Hepatocyte (in vitro differentiated cells): Measurements from ENCODE around the gene SH3PXD2A. TPM values are rescaled to one million over a fixed set of nuclear protein-coding genes. Genes with fewer than 3 reads are reported as not detected.

Experiments used
- DNase-seq: peaks from one replicate; pipeline ENCODE4 v3.0.0-alpha.2; 2016; ENCODE audit warnings: low spot score
- H2AFZ ChIP-seq: fragments of 200-600 bp; sonication (generic); 2 replicates; pipeline ENCODE4 v1.6.0; 2016; ENCODE audit warnings: antibody characterized with exemption, mild to moderate bottlenecking
- H3K27ac ChIP-seq: fragments of 200-600 bp; sonication (generic); 2 replicates; pipeline ENCODE4 v1.5.1; 2016; ENCODE audit warnings: mild to moderate bottlenecking
- H3K27me3 ChIP-seq: fragments of 200-600 bp; sonication (generic); 2 replicates; pipeline ENCODE4 v1.6.1; 2016
- H3K36me3 ChIP-seq: fragments of 200-600 bp; sonication (generic); replicated peaks from 2 replicates; pipeline ENCODE4 v1.5.1; 2016; ENCODE audit warnings: low read depth; ENCODE audit not compliant: insufficient read depth
- H3K4me1 ChIP-seq: fragments of 200-600 bp; sonication (generic); 2 replicates; pipeline ENCODE4 v1.5.1; 2016; ENCODE audit warnings: mild to moderate bottlenecking, moderate library complexity; ENCODE audit not compliant: insufficient read depth
- H3K4me2 ChIP-seq: fragments of 200-600 bp; sonication (generic); 2 replicates; pipeline ENCODE4 v1.6.0; 2016
- H3K4me3 ChIP-seq: fragments of 200-600 bp; sonication (generic); 2 replicates; pipeline ENCODE4 v1.5.1; 2016; ENCODE audit warnings: mild to moderate bottlenecking
- H3K79me2 ChIP-seq: fragments of 200-600 bp; sonication (generic); 2 replicates; pipeline ENCODE4 v1.6.0; 2017; ENCODE audit warnings: mild to moderate bottlenecking
- H3K9me2 ChIP-seq: fragments of 200-600 bp; sonication (generic); replicated peaks from 2 replicates; pipeline ENCODE4 v1.6.0; 2017; ENCODE audit warnings: mild to moderate bottlenecking; ENCODE audit not compliant: insufficient read depth
- H3K9me3 ChIP-seq: fragments of 200-600 bp; sonication (generic); 2 replicates; pipeline ENCODE4 v1.5.1; 2016; ENCODE audit warnings: low read depth, mild to moderate bottlenecking
- H4K20me1 ChIP-seq: fragments of 200-600 bp; sonication (generic); 2 replicates; pipeline ENCODE4 v1.6.0; 2016; ENCODE audit warnings: mild to moderate bottlenecking; ENCODE audit not compliant: insufficient read depth, poor library complexity, severe bottlenecking
- CTCF ChIP-seq: fragments of 200-600 bp; sonication (generic); IDR thresholded peaks from 2 replicates; pipeline ENCODE4 v1.5.1; 2016; ENCODE audit warnings: antibody characterized with exemption, mild to moderate bottlenecking; ENCODE audit not compliant: poor library complexity
- EZH2 ChIP-seq: fragments of 200-600 bp; sonication (generic); IDR thresholded peaks from 2 replicates; pipeline ENCODE4 v1.6.1; 2016; ENCODE audit warnings: antibody characterized with exemption, mild to moderate bottlenecking, borderline replicate concordance
- EZH2phosphoT487 ChIP-seq: fragments of 200-600 bp; sonication (generic); IDR thresholded peaks from one replicate; pipeline ENCODE4 v1.6.1; 2018; ENCODE audit warnings: antibody characterized with exemption, mild to moderate bottlenecking, low read depth, moderate library complexity; ENCODE audit not compliant: unreplicated experiment, severe bottlenecking
- WGBS: methylation state at CpG from one replicate; pipeline ENCODE4 v1.1.6; 2016; ENCODE audit warnings: low lambda C conversion rate; ENCODE audit errors: missing lambda C conversion rate; 5-methylcytosine and 5-hydroxymethylcytosine counted together
- polyA plus RNA-seq: library from polyadenylated mRNA; unstranded; fragments of >200 nt; fragmentation: Nextera tagmentation; extraction: Ambion mirVana; gene quantifications from 2 replicates; pipeline ENCODE4 v1.2.1, GENCODE V29; 2016
- total RNA-seq: library from RNA; depleted of rRNA; stranded (reverse); fragments of >200 nt; gene quantifications from 2 replicates; pipeline ENCODE4 v1.2.3, GENCODE V29; 2014

Gene SH3PXD2A
- total and polyA plus RNA-seq, 2 experiments from 2014 or later = 8.4 to 13.6 TPM

GRCh38 chr10:103584216-103585010 lies 271.0 kb downstream of the SH3PXD2A start:
- no peaks in the 10 kb centered on the region for H4K20me1 ChIP-seq
- no peak overlapping the region for H2AFZ ChIP-seq
- WGBS = 99% methylated on average over 37 of the region's 111 CpGs
- H3K36me3 ChIP-seq = no peaks in the 10 kb centered on the region
- TF ChIP-seq EZH2phosphoT487 (no peak), CTCF (no peak), EZH2 (no peak)
- no peaks in the 10 kb centered on the region for H3K4me1 ChIP-seq
- no peaks in the 10 kb centered on the region for H3K9me3 ChIP-seq
- H3K4me2 ChIP-seq = no peak overlapping the region
- no peaks in the 10 kb centered on the region for H3K27me3 ChIP-seq
- H3K27ac ChIP-seq = no peak overlapping the region
- H3K79me2 ChIP-seq = no peaks in the 10 kb centered on the region
- H3K9me2 ChIP-seq = no peaks in the 10 kb centered on the region
- DNase-seq = no peak
- H3K4me3 ChIP-seq = no peak overlapping the region

- Histone ChIP-seq H3K79me2 (no peaks in the 10 kb centered on the region), H3K4me3 (no peak overlapping the region), H3K27ac (no peak overlapping the region), H3K4me1 (peaks cover 5% of the 10 kb centered on the region), H3K27me3 (no peaks in the 10 kb centered on the region), H3K36me3 (no peaks in the 10 kb centered on the region), H3K4me2 (no peak overlapping the region), H3K9me3 (no peaks in the 10 kb centered on the region), H2AFZ (no peak overlapping the region), H4K20me1 (no peaks in the 10 kb centered on the region), H3K9me2 (no peaks in the 10 kb centered on the region)
- no peak for DNase-seq
- TF ChIP-seq CTCF (no peak), EZH2phosphoT487 (no peak), EZH2 (no peak)
- 90% methylated on average over 8 of the region's 8 CpGs for WGBS
These were observed 271.5 kb downstream of the SH3PXD2A start for GRCh38 chr10:103583871-103584215.

GRCh38 chr10:103582331-103583123 lies 272.8 kb downstream of the SH3PXD2A start:
- no peak overlapping the region for H3K4me2 ChIP-seq
- H3K27me3 ChIP-seq = no peaks in the 10 kb centered on the region
- WGBS = 78% methylated on average over 13 of the region's 13 CpGs
- no peak overlapping the region for H2AFZ ChIP-seq
- TF ChIP-seq EZH2phosphoT487 (no peak), EZH2 (no peak), CTCF (no peak)
- no peaks in the 10 kb centered on the region for H3K79me2 ChIP-seq
- no peaks in the 10 kb centered on the region for H3K9me3 ChIP-seq
- no peak overlapping the region for H3K4me3 ChIP-seq
- H3K27ac ChIP-seq = no peak overlapping the region
- H3K36me3 ChIP-seq = no peaks in the 10 kb centered on the region
- H4K20me1 ChIP-seq = no peaks in the 10 kb centered on the region
- DNase-seq = no peak
- H3K9me2 ChIP-seq = no peaks in the 10 kb centered on the region
- H3K4me1 ChIP-seq = peaks cover 13% of the 10 kb centered on the region
